ENCODE results near the gene TCP11L2. TPM values are rescaled to one million over a fixed set of nuclear protein-coding genes. Genes with fewer than 3 reads are reported as not detected.
"Not testable (repeated sequence)": the region's sequence is repeated elsewhere in the genome, so short reads cannot be mapped to it uniquely, and the experiment has no call there.

The TCP11L2 gene
- total RNA-seq, 1 donor from 2014 or later: 1.4 TPM

GRCh38 chr12:106311139-106311538 is 8.6 kb downstream of the TCP11L2 start:
- H3K9me3 Mint-ChIP-seq: no peaks in the 10 kb centered on the region
- peaks cover 7% of the 10 kb centered on the region for H3K4me1 Mint-ChIP-seq
- no peak overlapping the region for H3K27ac Mint-ChIP-seq (ENCODE audit: unreplicated experiment)
- H3K4me3 Mint-ChIP-seq: no peak overlapping the region
- H3K27me3 Mint-ChIP-seq (ENCODE audit: low read depth): peaks cover 2% of the 10 kb centered on the region
- no peaks in the 10 kb centered on the region for H3K36me3 Mint-ChIP-seq (ENCODE audit: low read depth)
- TF ChIP-seq CTCF (conservative IDR thresholded peaks at IDR 0.05): no peak
- DNase-seq (ENCODE audit: low read depth, low spot score): no peak

- H3K36me3 Mint-ChIP-seq (ENCODE audit: low read depth); H3K4me3 Mint-ChIP-seq; DNase-seq (ENCODE audit: low read depth, low spot score); H3K27ac Mint-ChIP-seq (ENCODE audit: unreplicated experiment); H3K9me3 Mint-ChIP-seq; H3K27me3 Mint-ChIP-seq (ENCODE audit: low read depth): not testable (repeated sequence)
- H3K4me1 Mint-ChIP-seq: peaks cover 12% of the 10 kb centered on the region
Observed at GRCh38 chr12:106313413-106313812, 10.9 kb downstream of the TCP11L2 start.

GRCh38 chr12:106315523-106315922 is 13.0 kb downstream of the TCP11L2 start:
- DNase-seq (ENCODE audit: low read depth, low spot score): no peak
- Mint-ChIP-seq H3K36me3 (ENCODE audit: low read depth) (no peaks in the 10 kb centered on the region), H3K9me3 (no peaks in the 10 kb centered on the region)

DNA sequence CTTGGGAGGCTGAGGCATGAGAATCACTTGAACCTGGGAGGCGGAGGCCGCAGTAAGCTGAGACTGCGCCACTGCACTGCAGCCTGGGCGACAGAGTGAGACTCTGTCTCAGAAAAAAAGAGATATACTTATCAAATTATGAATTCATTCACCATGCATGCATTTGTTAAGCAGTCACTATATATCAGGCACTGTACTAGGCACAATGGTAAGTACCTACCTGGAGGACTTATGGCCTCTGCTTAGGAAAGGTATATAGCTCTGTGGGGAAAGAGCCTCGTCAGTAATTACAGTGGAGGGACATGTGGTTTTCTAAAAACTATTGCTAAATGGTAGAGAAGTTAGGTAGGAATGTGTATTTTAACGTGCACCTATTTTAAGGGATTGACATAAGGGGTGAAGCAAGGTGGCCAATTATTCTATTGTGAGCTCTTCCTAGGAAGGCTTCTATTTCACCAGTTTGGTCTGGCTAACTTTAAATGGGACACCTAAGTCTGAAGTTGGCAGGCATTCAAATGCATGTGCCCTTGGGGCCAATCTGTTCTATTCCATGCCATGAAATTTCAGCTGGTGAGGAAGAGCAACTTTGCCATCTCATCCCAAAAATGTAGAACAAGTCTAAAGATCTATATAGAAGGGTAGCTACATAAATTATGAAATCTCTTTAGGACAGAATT is 15.0 kb downstream of the TCP11L2 start:
- Mint-ChIP-seq H3K4me1 (peaks cover 6% of the 10 kb centered on the region), H3K36me3 (ENCODE audit: low read depth) (no peaks in the 10 kb centered on the region), H3K27ac (ENCODE audit: unreplicated experiment) (no peak overlapping the region), H3K27me3 (ENCODE audit: low read depth) (no peaks in the 10 kb centered on the region), H3K9me3 (no peaks in the 10 kb centered on the region), H3K4me3 (no peak overlapping the region)
- no peak for TF ChIP-seq CTCF (conservative IDR thresholded peaks at IDR 0.05)
- DNase-seq (ENCODE audit: low read depth, low spot score): no peak

More at GRCh38 chr12:106315523-106315922, 13.0 kb downstream of the TCP11L2 start:
- TF ChIP-seq CTCF (conservative IDR thresholded peaks at IDR 0.05): no peak
- Mint-ChIP-seq H3K27me3 (ENCODE audit: low read depth) (no peaks in the 10 kb centered on the region), H3K4me1 (peaks cover 6% of the 10 kb centered on the region), H3K27ac (ENCODE audit: unreplicated experiment) (no peak overlapping the region), H3K4me3 (no peak overlapping the region)

GRCh38 chr12:106321139-106321850 is 18.8 kb downstream of the TCP11L2 start:
- H3K36me3 Mint-ChIP-seq (ENCODE audit: low read depth): no peaks in the 10 kb centered on the region
- H3K27ac Mint-ChIP-seq (ENCODE audit: unreplicated experiment): no peak overlapping the region
- DNase-seq (ENCODE audit: low read depth, low spot score): no peak
- TF ChIP-seq CTCF (conservative IDR thresholded peaks at IDR 0.05): no peak
- no peaks in the 10 kb centered on the region for H3K9me3 Mint-ChIP-seq
- H3K4me3 Mint-ChIP-seq: no peak overlapping the region
- peaks cover 3% of the 10 kb centered on the region for H3K4me1 Mint-ChIP-seq
- H3K27me3 Mint-ChIP-seq (ENCODE audit: low read depth): no peaks in the 10 kb centered on the region

GRCh38 chr12:106323537-106323936 is 21.0 kb downstream of the TCP11L2 start:
- Mint-ChIP-seq H3K4me3 (no peak overlapping the region), H3K36me3 (ENCODE audit: low read depth) (no peaks in the 10 kb centered on the region), H3K27ac (ENCODE audit: unreplicated experiment) (no peak overlapping the region), H3K27me3 (ENCODE audit: low read depth) (no peaks in the 10 kb centered on the region), H3K4me1 (no peaks in the 10 kb centered on the region), H3K9me3 (no peaks in the 10 kb centered on the region)
- no peak for TF ChIP-seq CTCF (conservative IDR thresholded peaks at IDR 0.05)
- no peak for DNase-seq (ENCODE audit: low read depth, low spot score)
